Measurements from ENCODE around the gene CD226.

The CD226 gene

GRCh38 chr18:69871363-69871762, 76.3 kb downstream of the CD226 start:
- no peak overlapping the region for H2BK120ac ChIP-seq (ENCODE audit: low read depth, low read length)
- no peak overlapping the region for H3K14ac ChIP-seq (ENCODE audit: low read length in 2 of 2)
- H3K23ac ChIP-seq (ENCODE audit: low read length in 2 of 2) = no peak overlapping the region
- H3K9ac ChIP-seq (ENCODE audit: low read length) = no peak overlapping the region
- H3K79me1 ChIP-seq (replicated peaks; ENCODE audit: low read length, poor library complexity, severe bottlenecking) = no peaks in the 10 kb centered on the region
- no peaks in the 10 kb centered on the region for H3K36me3 ChIP-seq (ENCODE audit: control insufficient read depth in 1 of 2, insufficient read depth in 2 of 2, low read depth in 1 of 2, low read length in 2 of 2)
- H2AFZ ChIP-seq (ENCODE audit: low read depth, low read length) = no peak overlapping the region
- H2BK12ac ChIP-seq (ENCODE audit: low read length in 2 of 2) = no peak overlapping the region
- no peak overlapping the region for H2BK15ac ChIP-seq (ENCODE audit: low read depth, poor library complexity, severe bottlenecking)
- H3K27me3 ChIP-seq (ENCODE audit: control insufficient read depth in 1 of 2, insufficient read depth in 1 of 2, low read length in 2 of 2) = no peaks in the 10 kb centered on the region
- WGBS = 88% methylated on average over 2 of the region's 2 CpGs
- H3K27ac ChIP-seq (ENCODE audit: low read length, poor library complexity, severe bottlenecking) = no peak overlapping the region
- H3K4me2 ChIP-seq (ENCODE audit: low read length, poor library complexity, severe bottlenecking) = no peak overlapping the region
- H3K4ac ChIP-seq (ENCODE audit: low read depth in 1 of 2, low read length in 2 of 2) = no peak overlapping the region
- H3K18ac ChIP-seq (ENCODE audit: low read depth in 1 of 2, low read length in 2 of 2) = no peak overlapping the region
- no peaks in the 10 kb centered on the region for H3K4me1 ChIP-seq (ENCODE audit: control insufficient read depth, insufficient read depth, low read depth, low read length)
- no peak overlapping the region for H2AK5ac ChIP-seq (ENCODE audit: low read length, severe bottlenecking)
- H3K9me3 ChIP-seq (ENCODE audit: control insufficient read depth, low read length) = no peaks in the 10 kb centered on the region
- H4K8ac ChIP-seq (ENCODE audit: low read length) = no peak overlapping the region
- no peak overlapping the region for H3K4me3 ChIP-seq (ENCODE audit: insufficient read depth in 1 of 2, low read depth in 1 of 2, low read length in 2 of 2)
- no peak overlapping the region for H2BK5ac ChIP-seq (ENCODE audit: low read depth, low read length, poor library complexity, severe bottlenecking)
- DNase-seq = no peak
- no peak overlapping the region for H4K91ac ChIP-seq (ENCODE audit: low read length)

GRCh38 chr18:69870736-69871135, 76.9 kb downstream of the CD226 start:
- H3K36me3 ChIP-seq (ENCODE audit: control insufficient read depth in 1 of 2, insufficient read depth in 2 of 2, low read depth in 1 of 2, low read length in 2 of 2) = no peaks in the 10 kb centered on the region
- H3K9me3 ChIP-seq (ENCODE audit: control insufficient read depth, low read length) = no peaks in the 10 kb centered on the region
- H2AK5ac ChIP-seq (ENCODE audit: low read length, severe bottlenecking) = no peak overlapping the region
- no peak overlapping the region for H3K18ac ChIP-seq (ENCODE audit: low read depth in 1 of 2, low read length in 2 of 2)
- DNase-seq = no peak
- H2BK120ac ChIP-seq (ENCODE audit: low read depth, low read length) = no peak overlapping the region
- H3K14ac ChIP-seq (ENCODE audit: low read length in 2 of 2) = no peak overlapping the region
- no peak overlapping the region for H4K91ac ChIP-seq (ENCODE audit: low read length)
- H2BK12ac ChIP-seq (ENCODE audit: low read length in 2 of 2) = no peak overlapping the region
- no peak overlapping the region for H3K9ac ChIP-seq (ENCODE audit: low read length)
- H2BK15ac ChIP-seq (ENCODE audit: low read depth, poor library complexity, severe bottlenecking) = no peak overlapping the region
- no peak overlapping the region for H3K4me2 ChIP-seq (ENCODE audit: low read length, poor library complexity, severe bottlenecking)
- no peak overlapping the region for H2BK5ac ChIP-seq (ENCODE audit: low read depth, low read length, poor library complexity, severe bottlenecking)
- H3K27me3 ChIP-seq (ENCODE audit: control insufficient read depth in 1 of 2, insufficient read depth in 1 of 2, low read length in 2 of 2) = no peaks in the 10 kb centered on the region
- no peak overlapping the region for H4K8ac ChIP-seq (ENCODE audit: low read length)
- H3K4me1 ChIP-seq (ENCODE audit: control insufficient read depth, insufficient read depth, low read depth, low read length) = no peaks in the 10 kb centered on the region
- 79% methylated on average over 4 of the region's 4 CpGs for WGBS
- H3K79me1 ChIP-seq (replicated peaks; ENCODE audit: low read length, poor library complexity, severe bottlenecking) = no peaks in the 10 kb centered on the region
- H3K4me3 ChIP-seq (ENCODE audit: insufficient read depth in 1 of 2, low read depth in 1 of 2, low read length in 2 of 2) = no peak overlapping the region
- no peak overlapping the region for H3K27ac ChIP-seq (ENCODE audit: low read length, poor library complexity, severe bottlenecking)
- no peak overlapping the region for H3K23ac ChIP-seq (ENCODE audit: low read length in 2 of 2)
- no peak overlapping the region for H2AFZ ChIP-seq (ENCODE audit: low read depth, low read length)
- H3K4ac ChIP-seq (ENCODE audit: low read depth in 1 of 2, low read length in 2 of 2) = no peak overlapping the region

GRCh38 chr18:69866212-69866611, 81.5 kb downstream of the CD226 start:
- Histone ChIP-seq H4K91ac (ENCODE audit: low read length) (no peak overlapping the region), H3K9me3 (ENCODE audit: control insufficient read depth, low read length) (no peaks in the 10 kb centered on the region), H3K4me1 (ENCODE audit: control insufficient read depth, insufficient read depth, low read depth, low read length) (no peaks in the 10 kb centered on the region), H2BK15ac (ENCODE audit: low read depth, poor library complexity, severe bottlenecking) (no peak overlapping the region), H3K9ac (ENCODE audit: low read length) (no peak overlapping the region), H2BK120ac (ENCODE audit: low read depth, low read length) (no peak overlapping the region), H3K27ac (ENCODE audit: low read length, poor library complexity, severe bottlenecking) (no peak overlapping the region), H3K4me3 (ENCODE audit: insufficient read depth in 1 of 2, low read depth in 1 of 2, low read length in 2 of 2) (no peak overlapping the region), H2AFZ (ENCODE audit: low read depth, low read length) (no peak overlapping the region), H3K4ac (ENCODE audit: low read depth in 1 of 2, low read length in 2 of 2) (no peak overlapping the region), H3K18ac (ENCODE audit: low read depth in 1 of 2, low read length in 2 of 2) (no peak overlapping the region), H3K23ac (ENCODE audit: low read length in 2 of 2) (no peak overlapping the region), H3K4me2 (ENCODE audit: low read length, poor library complexity, severe bottlenecking) (no peak overlapping the region), H2BK5ac (ENCODE audit: low read depth, low read length, poor library complexity, severe bottlenecking) (no peak overlapping the region), H3K14ac (ENCODE audit: low read length in 2 of 2) (no peak overlapping the region), H2BK12ac (ENCODE audit: low read length in 2 of 2) (no peak overlapping the region), H2AK5ac (ENCODE audit: low read length, severe bottlenecking) (no peak overlapping the region), H4K8ac (ENCODE audit: low read length) (no peak overlapping the region), H3K27me3 (ENCODE audit: control insufficient read depth in 1 of 2, insufficient read depth in 1 of 2, low read length in 2 of 2) (no peaks in the 10 kb centered on the region), H3K36me3 (ENCODE audit: control insufficient read depth in 1 of 2, insufficient read depth in 2 of 2, low read depth in 1 of 2, low read length in 2 of 2) (no peaks in the 10 kb centered on the region), H3K79me1 (replicated peaks; ENCODE audit: low read length, poor library complexity, severe bottlenecking) (no peaks in the 10 kb centered on the region)
- WGBS = 100% methylated on average over 2 of the region's 4 CpGs
- no peak for DNase-seq

GRCh38 chr18:69865776-69866175, 81.9 kb downstream of the CD226 start:
- Histone ChIP-seq H4K91ac (ENCODE audit: low read length) (no peak overlapping the region), H2AK5ac (ENCODE audit: low read length, severe bottlenecking) (no peak overlapping the region), H3K27me3 (ENCODE audit: control insufficient read depth in 1 of 2, insufficient read depth in 1 of 2, low read length in 2 of 2) (no peaks in the 10 kb centered on the region), H2BK15ac (ENCODE audit: low read depth, poor library complexity, severe bottlenecking) (no peak overlapping the region), H3K36me3 (ENCODE audit: control insufficient read depth in 1 of 2, insufficient read depth in 2 of 2, low read depth in 1 of 2, low read length in 2 of 2) (no peaks in the 10 kb centered on the region), H2BK120ac (ENCODE audit: low read depth, low read length) (no peak overlapping the region), H4K8ac (ENCODE audit: low read length) (no peak overlapping the region), H3K14ac (ENCODE audit: low read length in 2 of 2) (no peak overlapping the region), H3K79me1 (replicated peaks; ENCODE audit: low read length, poor library complexity, severe bottlenecking) (no peaks in the 10 kb centered on the region), H3K4me1 (ENCODE audit: control insufficient read depth, insufficient read depth, low read depth, low read length) (no peaks in the 10 kb centered on the region), H2BK12ac (ENCODE audit: low read length in 2 of 2) (no peak overlapping the region), H3K9me3 (ENCODE audit: control insufficient read depth, low read length) (no peaks in the 10 kb centered on the region), H3K18ac (ENCODE audit: low read depth in 1 of 2, low read length in 2 of 2) (no peak overlapping the region), H3K4me3 (ENCODE audit: insufficient read depth in 1 of 2, low read depth in 1 of 2, low read length in 2 of 2) (no peak overlapping the region), H3K9ac (ENCODE audit: low read length) (no peak overlapping the region), H3K4me2 (ENCODE audit: low read length, poor library complexity, severe bottlenecking) (no peak overlapping the region), H3K23ac (ENCODE audit: low read length in 2 of 2) (no peak overlapping the region), H3K27ac (ENCODE audit: low read length, poor library complexity, severe bottlenecking) (no peak overlapping the region), H3K4ac (ENCODE audit: low read depth in 1 of 2, low read length in 2 of 2) (no peak overlapping the region), H2AFZ (ENCODE audit: low read depth, low read length) (no peak overlapping the region), H2BK5ac (ENCODE audit: low read depth, low read length, poor library complexity, severe bottlenecking) (no peak overlapping the region)
- DNase-seq = no peak
- WGBS = 58% methylated on average over 3 of the region's 4 CpGs
